ENCODE results near the gene FLOT1. TPM values are rescaled to one million over a fixed set of nuclear protein-coding genes. Genes with fewer than 3 reads are reported as not detected.
"Not testable (repeated sequence)": the region's sequence is repeated elsewhere in the genome, so short reads cannot be mapped to it uniquely, and the experiment has no call there.

The FLOT1 gene
- total RNA-seq, 1 experiment from 2014 or later = 111 TPM

DNA sequence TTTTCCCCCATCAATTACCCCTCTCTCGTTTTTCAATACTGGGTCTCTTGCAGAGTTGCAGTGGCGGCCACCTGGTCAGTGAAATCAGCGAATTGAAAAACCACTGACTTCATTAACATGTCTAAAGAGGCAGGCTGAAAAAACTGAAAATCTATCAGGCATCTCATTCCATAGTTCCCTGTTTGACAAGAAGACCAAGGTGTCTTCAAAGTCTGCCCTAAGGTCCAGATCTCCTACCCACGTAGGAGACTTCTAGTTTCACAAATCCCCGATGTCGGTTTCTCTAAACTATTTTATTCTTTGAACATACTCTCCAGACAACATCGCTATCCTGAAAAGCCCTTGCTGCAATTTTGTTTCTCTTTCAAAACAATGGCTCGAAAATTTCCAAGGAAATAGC, 23.1 kb downstream of the FLOT1 start:
- H3K9me3 ChIP-seq (ENCODE audit: control insufficient read depth, low read depth, low read length) = no peaks in the 10 kb centered on the region
- no peak overlapping the region for H3K23ac ChIP-seq (ENCODE audit: insufficient read length, low read depth, low read length)
- H3K4me1 ChIP-seq (ENCODE audit: insufficient read depth, low read length) = no peaks in the 10 kb centered on the region
- no peak overlapping the region for H2BK20ac ChIP-seq (ENCODE audit: low read depth, low read length, poor library complexity, severe bottlenecking)
- Mint-ChIP-seq H3K9me3 (peaks cover 6 to 7% of the 10 kb centered on the region in 2 experiments; a peak in 4 of 5 replicates), H3K4me1 (peaks cover 37 to 49% of the 10 kb centered on the region in 2 experiments), H3K4me3 (peak overlapping the region; percentile 93 to 98), H3K36me3 (ENCODE audit: insufficient read depth in 1 of 3, low read depth in 3 of 3) (peaks cover 42 to 58% (median 54%) of the 10 kb centered on the region in 3 experiments), H3K27ac (peak overlapping the region; percentile 99 to 100 (median 99)), H3K27me3 (ENCODE audit: low read depth) (peaks cover 3% of the 10 kb centered on the region; the same call in 1 of the 2 replicates)
- H3K18ac ChIP-seq (ENCODE audit: insufficient read length, low read depth, low read length) = peak overlapping the region; percentile 78
- WGBS (ENCODE audit: extremely low coverage, insufficient read length, low lambda C conversion rate) = no CpG with 5 or more reads among the region's 8 CpGs
- no peaks in the 10 kb centered on the region for H3K27me3 ChIP-seq (ENCODE audit: insufficient read depth, low read length)
- peak overlapping the region; percentile 58 for H4K5ac ChIP-seq (ENCODE audit: insufficient read length, low read depth, low read length)
- H2BK15ac ChIP-seq (ENCODE audit: low read depth, low read length) = no peak overlapping the region
- H2BK5ac ChIP-seq (ENCODE audit: insufficient read length, low read length) = peak overlapping the region; percentile 79
- peak overlapping the region; percentile 92 for H3K4me2 ChIP-seq (ENCODE audit: insufficient read depth, insufficient read length, low read length)
- H4K91ac ChIP-seq (ENCODE audit: insufficient read length, low read depth, low read length) = no peak overlapping the region
- H4K20me1 ChIP-seq (ENCODE audit: control insufficient read depth, insufficient read depth, insufficient read length) = no peaks in the 10 kb centered on the region
- H3K27ac ChIP-seq (ENCODE audit: insufficient read length, low read depth, low read length) = peak overlapping the region; percentile 81
- peaks cover 11% of the 10 kb centered on the region; the same call in 1 of the 2 replicates for H3K79me2 ChIP-seq (ENCODE audit: insufficient read depth, low read length)
- no peaks in the 10 kb centered on the region for H3K79me1 ChIP-seq (ENCODE audit: insufficient read depth, low read depth, low read length, poor library complexity, severe bottlenecking)
- H4K8ac ChIP-seq (replicated peaks; ENCODE audit: insufficient read length, low read depth, low read length) = no peak overlapping the region
- no peak overlapping the region for H2AK5ac ChIP-seq (ENCODE audit: insufficient read length, low read length)
- no peak overlapping the region for H3K56ac ChIP-seq (ENCODE audit: insufficient read length, low read depth, low read length)
- peaks cover 15% of the 10 kb centered on the region for H3K23me2 ChIP-seq (ENCODE audit: insufficient read length, low read depth, low read length, poor library complexity, severe bottlenecking)
- TF ChIP-seq, protein P1, sequence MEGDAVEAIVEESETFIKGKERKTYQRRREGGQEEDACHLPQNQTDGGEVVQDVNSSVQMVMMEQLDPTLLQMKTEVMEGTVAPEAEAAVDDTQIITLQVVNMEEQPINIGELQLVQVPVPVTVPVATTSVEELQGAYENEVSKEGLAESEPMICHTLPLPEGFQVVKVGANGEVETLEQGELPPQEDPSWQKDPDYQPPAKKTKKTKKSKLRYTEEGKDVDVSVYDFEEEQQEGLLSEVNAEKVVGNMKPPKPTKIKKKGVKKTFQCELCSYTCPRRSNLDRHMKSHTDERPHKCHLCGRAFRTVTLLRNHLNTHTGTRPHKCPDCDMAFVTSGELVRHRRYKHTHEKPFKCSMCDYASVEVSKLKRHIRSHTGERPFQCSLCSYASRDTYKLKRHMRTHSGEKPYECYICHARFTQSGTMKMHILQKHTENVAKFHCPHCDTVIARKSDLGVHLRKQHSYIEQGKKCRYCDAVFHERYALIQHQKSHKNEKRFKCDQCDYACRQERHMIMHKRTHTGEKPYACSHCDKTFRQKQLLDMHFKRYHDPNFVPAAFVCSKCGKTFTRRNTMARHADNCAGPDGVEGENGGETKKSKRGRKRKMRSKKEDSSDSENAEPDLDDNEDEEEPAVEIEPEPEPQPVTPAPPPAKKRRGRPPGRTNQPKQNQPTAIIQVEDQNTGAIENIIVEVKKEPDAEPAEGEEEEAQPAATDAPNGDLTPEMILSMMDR (conservative IDR thresholded peaks at IDR 0.05) = no peak
- H2BK120ac ChIP-seq (ENCODE audit: low read depth, low read length, poor library complexity, severe bottlenecking) = no peak overlapping the region
- no peak overlapping the region for H2AFZ ChIP-seq (ENCODE audit: low read length)
- peak overlapping the region; percentile 90 for H3K9ac ChIP-seq (ENCODE audit: extremely low read depth, insufficient read length, low read length)
- H3K14ac ChIP-seq (ENCODE audit: insufficient read depth, low read length) = peak overlapping the region; percentile 75; the same call in 1 of the 2 replicates
- H3K4ac ChIP-seq (ENCODE audit: low read depth, low read length) = no peak overlapping the region; the same call in 1 of the 2 replicates
- H3T11ph ChIP-seq (ENCODE audit: low read length) = no peak overlapping the region
- no peak overlapping the region for H2BK12ac ChIP-seq (ENCODE audit: insufficient read length, low read depth, low read length)
- DNase-seq = no peak

DNA sequence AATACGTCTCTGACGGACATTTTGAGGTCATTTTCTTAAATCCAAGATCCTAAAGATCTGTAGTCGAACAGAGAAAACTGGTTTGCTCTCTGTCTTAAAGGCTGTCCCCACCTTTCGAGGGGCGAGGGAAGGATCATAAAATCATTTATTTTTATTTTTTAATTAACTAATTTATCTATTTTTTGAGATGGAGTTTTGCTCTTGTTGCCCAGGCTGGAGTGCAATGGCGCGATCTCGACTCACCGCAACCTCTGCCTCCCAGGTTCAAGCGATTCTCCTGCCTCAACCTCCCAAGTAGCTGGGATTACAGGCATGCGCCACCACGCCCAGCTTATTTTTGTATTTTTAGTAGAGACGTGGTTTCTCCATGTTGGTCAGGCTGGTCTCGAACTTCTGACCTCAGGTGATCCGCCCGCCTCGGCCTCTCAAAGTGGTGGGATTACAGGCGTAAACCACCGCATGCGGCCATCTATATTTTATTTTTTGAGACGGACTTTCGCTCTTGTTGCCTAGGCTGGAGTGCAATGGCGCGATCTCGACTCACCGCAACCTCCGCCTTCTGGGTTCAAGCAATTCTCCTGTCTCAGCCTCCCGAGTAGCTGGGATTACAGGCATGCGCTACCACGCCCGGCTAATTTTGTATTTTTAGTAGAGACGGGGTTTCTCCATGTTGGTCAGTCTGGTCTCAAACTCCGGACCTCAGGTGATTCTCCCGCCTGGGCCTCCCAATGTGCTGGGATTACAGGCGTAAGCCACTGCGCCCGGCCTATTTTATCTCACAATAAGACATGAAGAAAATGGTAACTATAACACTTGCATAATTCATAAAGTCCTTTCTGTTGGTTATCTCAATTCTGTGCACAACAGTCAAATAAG, 24.4 kb downstream of the FLOT1 start:
- H3K27ac ChIP-seq (ENCODE audit: insufficient read length, low read depth, low read length) = peak overlapping the region; percentile 90
- not testable (repeated sequence) for H3K79me1 ChIP-seq (ENCODE audit: insufficient read depth, low read depth, low read length, poor library complexity, severe bottlenecking); H2AK5ac ChIP-seq (ENCODE audit: insufficient read length, low read length); H2BK15ac ChIP-seq (ENCODE audit: low read depth, low read length); H3K27me3 Mint-ChIP-seq (ENCODE audit: low read depth); H3K23ac ChIP-seq (ENCODE audit: insufficient read length, low read depth, low read length); H3K9me3 Mint-ChIP-seq; H3K27me3 ChIP-seq (ENCODE audit: insufficient read depth, low read length); H2BK120ac ChIP-seq (ENCODE audit: low read depth, low read length, poor library complexity, severe bottlenecking); H2AFZ ChIP-seq (ENCODE audit: low read length); H4K8ac ChIP-seq (replicated peaks; ENCODE audit: insufficient read length, low read depth, low read length); H4K20me1 ChIP-seq (ENCODE audit: control insufficient read depth, insufficient read depth, insufficient read length); H2BK12ac ChIP-seq (ENCODE audit: insufficient read length, low read depth, low read length); H3K9me3 ChIP-seq (ENCODE audit: control insufficient read depth, low read depth, low read length); H3K14ac ChIP-seq (ENCODE audit: insufficient read depth, low read length); H3T11ph ChIP-seq (ENCODE audit: low read length); H3K4me1 ChIP-seq (ENCODE audit: insufficient read depth, low read length); H3K4ac ChIP-seq (ENCODE audit: low read depth, low read length); H2BK20ac ChIP-seq (ENCODE audit: low read depth, low read length, poor library complexity, severe bottlenecking); DNase-seq; H4K91ac ChIP-seq (ENCODE audit: insufficient read length, low read depth, low read length)
- H3K23me2 ChIP-seq (ENCODE audit: insufficient read length, low read depth, low read length, poor library complexity, severe bottlenecking) = peaks cover 15% of the 10 kb centered on the region
- H3K18ac ChIP-seq (ENCODE audit: insufficient read length, low read depth, low read length) = peak overlapping the region; percentile 81
- peak overlapping the region; percentile 33 for H2BK5ac ChIP-seq (ENCODE audit: insufficient read length, low read length)
- peak overlapping the region; percentile 37 for H3K4me2 ChIP-seq (ENCODE audit: insufficient read depth, insufficient read length, low read length)
- Mint-ChIP-seq H3K4me3 (peak overlapping the region; percentile 93 to 98), H3K27ac (peak overlapping the region; percentile 100), H3K4me1 (peaks cover 29 to 36% of the 10 kb centered on the region in 2 experiments), H3K36me3 (ENCODE audit: insufficient read depth in 1 of 3, low read depth in 3 of 3) (peaks cover 38 to 58% (median 53%) of the 10 kb centered on the region in 3 experiments)
- peak overlapping the region; percentile 92 for H3K9ac ChIP-seq (ENCODE audit: extremely low read depth, insufficient read length, low read length)
- WGBS (ENCODE audit: extremely low coverage, insufficient read length, low lambda C conversion rate) = no CpG with 5 or more reads among the region's 37 CpGs
- H3K56ac ChIP-seq (ENCODE audit: insufficient read length, low read depth, low read length) = peak overlapping the region; percentile 4
- peak overlapping the region; percentile 31 for H4K5ac ChIP-seq (ENCODE audit: insufficient read length, low read depth, low read length)
- H3K79me2 ChIP-seq (ENCODE audit: insufficient read depth, low read length) = peaks cover 11% of the 10 kb centered on the region; the same call in 1 of the 2 replicates

All from H9 (cell line).